ENCODE results near the gene EXO5.
"Not testable (repeated sequence)": the region's sequence is repeated elsewhere in the genome, so short reads cannot be mapped to it uniquely, and the experiment has no call there.

EXO5 gene

DNA sequence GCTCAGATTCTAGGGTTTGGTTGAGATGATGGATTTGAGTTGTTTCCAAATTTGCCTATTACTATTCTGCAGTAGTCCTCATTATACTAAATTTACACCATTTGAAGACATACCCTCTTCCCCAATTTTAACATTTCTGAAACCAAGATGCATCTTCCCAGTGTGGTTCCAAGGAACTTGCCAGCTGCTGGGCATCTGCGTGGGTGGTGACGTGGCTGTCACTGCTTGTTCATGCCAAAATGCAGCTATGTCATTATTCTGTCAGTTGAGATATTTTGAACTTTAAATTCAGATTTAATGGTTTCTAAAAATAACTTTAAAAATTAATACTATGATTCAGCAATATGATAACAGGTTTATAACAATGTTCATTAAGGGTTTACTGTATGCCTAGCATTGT lies 30.3 kb upstream of the EXO5 start:
- H3K4me3 ChIP-seq (ENCODE audit: low read depth, low read length), result no peak overlapping the region
- TF ChIP-seq CTCF (IDR thresholded peaks at IDR 0.05; ENCODE audit: low read depth, low read length, missing control alignments), result no peak
- no peak for DNase-seq (ENCODE audit: low read depth)

GRCh38 chr1:40479156-40479555 lies 29.4 kb upstream of the EXO5 start:
- DNase-seq (ENCODE audit: low read depth), result no peak
- H3K4me3 ChIP-seq (ENCODE audit: low read depth, low read length), result no peak overlapping the region
- TF ChIP-seq CTCF (IDR thresholded peaks at IDR 0.05; ENCODE audit: low read depth, low read length, missing control alignments), result no peak

GRCh38 chr1:40495315-40495903 lies 13.2 kb upstream of the EXO5 start:
- no peak for TF ChIP-seq CTCF (IDR thresholded peaks at IDR 0.05; ENCODE audit: low read depth, low read length, missing control alignments)
- no peak overlapping the region for H3K4me3 ChIP-seq (ENCODE audit: low read depth, low read length)
- DNase-seq (ENCODE audit: low read depth), result no peak

DNA sequence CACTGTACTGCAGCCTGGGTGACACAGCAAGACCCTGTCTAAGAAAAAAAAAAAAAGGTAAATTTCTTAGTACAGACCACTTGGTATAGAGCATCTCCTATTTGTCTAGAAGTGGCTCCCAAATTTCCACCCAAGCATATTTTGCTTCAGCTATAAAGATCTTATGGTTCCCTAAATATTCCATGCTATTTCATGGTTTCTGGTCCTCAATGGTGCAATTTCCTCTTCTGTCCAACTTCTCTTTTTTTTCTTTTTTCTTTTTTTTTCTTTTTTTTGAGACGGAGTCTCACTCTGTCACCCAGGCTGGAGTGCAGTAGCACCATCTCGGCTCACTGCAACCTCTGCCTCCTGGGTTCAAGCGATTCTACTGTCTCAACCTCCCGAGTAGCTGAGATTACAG lies 5.9 kb upstream of the EXO5 start:
- DNase-seq (ENCODE audit: low read depth); H3K4me3 ChIP-seq (ENCODE audit: low read depth, low read length): not testable (repeated sequence)

- TF ChIP-seq CTCF (IDR thresholded peaks at IDR 0.05; ENCODE audit: low read depth, low read length, missing control alignments), result no peak
- peak overlapping the region; percentile 84 for H3K4me3 ChIP-seq (ENCODE audit: low read depth, low read length)
- DNase-seq (ENCODE audit: low read depth), result no peak
Measured at GRCh38 chr1:40507973-40508372, 594 bp upstream of the EXO5 start.

- no peak for TF ChIP-seq CTCF (IDR thresholded peaks at IDR 0.05; ENCODE audit: low read depth, low read length, missing control alignments)
- DNase-seq (ENCODE audit: low read depth), result no peak
- no peak overlapping the region for H3K4me3 ChIP-seq (ENCODE audit: low read depth, low read length)
Measured at GRCh38 chr1:40519517-40519916, 10.9 kb downstream of the EXO5 start.

DNA sequence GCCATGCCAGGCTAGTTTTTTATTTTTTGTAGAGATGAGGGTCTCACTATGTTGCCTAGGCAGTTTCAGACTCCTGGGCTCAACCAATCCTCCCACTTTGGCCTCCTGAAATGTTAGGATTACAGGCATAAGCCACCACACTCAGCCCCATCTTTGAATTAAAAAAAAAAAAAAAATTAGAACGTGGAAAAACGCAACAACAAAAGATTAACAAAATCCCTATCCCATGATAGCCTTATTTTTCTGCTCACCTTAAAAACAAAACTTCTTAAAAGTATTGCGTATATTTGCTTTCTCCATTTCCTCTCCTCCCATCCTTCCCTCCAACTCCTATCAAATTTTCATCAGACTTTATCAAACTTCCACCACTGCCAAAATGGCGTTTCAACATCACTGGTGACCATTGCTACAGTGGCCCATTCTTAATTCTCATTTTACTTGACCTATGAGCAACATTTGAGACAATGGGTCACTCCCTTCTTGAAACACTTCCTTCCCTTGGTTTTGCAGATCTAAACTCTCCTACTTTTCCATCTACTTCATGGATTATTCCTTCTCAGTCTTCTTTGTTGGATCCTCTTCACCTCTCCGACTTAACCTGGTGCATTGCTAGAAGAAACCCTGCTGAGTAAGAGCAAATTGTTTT lies 22.3 kb downstream of the EXO5 start:
- no peak for DNase-seq (ENCODE audit: low read depth)
- peak overlapping the region; percentile 59 for H3K4me3 ChIP-seq (ENCODE audit: low read depth, low read length)
- TF ChIP-seq CTCF (IDR thresholded peaks at IDR 0.05; ENCODE audit: low read depth, low read length, missing control alignments), result no peak
